A549 (cell line): ENCODE results near the gene FAM161A. TPM values are rescaled to one million over a fixed set of nuclear protein-coding genes. Genes with fewer than 3 reads are reported as not detected.
"Not testable (repeated sequence)": the region's sequence is repeated elsewhere in the genome, so short reads cannot be mapped to it uniquely, and the experiment has no call there.

Experiments
- ATAC-seq, 2 experiments: fragments of 200-7000 bp in 1 of 2; fragments of >200 bp in 1 of 2; cut with Nextera tagmentation in 1 of 2; cut with Tn5 transposase in 1 of 2; 3 replicates each; pipeline versions ENCODE4 v1.8.0 to v1.9.1; 2018 to 2020; ENCODE audit warnings: mild to moderate bottlenecking in 1 of 2, moderate library complexity in 1 of 2
- CTCF ChIA-PET: fragments of 300-600 bp; sonication (Branson Sonifier 250); formaldehyde crosslinking; extraction: SDS; loops from one replicate; lab custom pipeline; 2021; ENCODE audit warnings: antibody characterized with exemption, inconsistent platforms; lab: Yijun Ruan, JAX
- POLR2A ChIA-PET: fragments of 350-600 bp; formaldehyde crosslinking; extraction: SDS; loops from one replicate; lab custom pipeline; 2021; ENCODE audit warnings: antibody characterized with exemption, inconsistent platforms; lab: Yijun Ruan, JAX
- DNase-seq, 2 experiments: peaks; one replicate each; pipeline versions ENCODE4 v3.0.0 to v3.0.0-alpha.2; 2011 to 2016; ENCODE audit warnings: low read depth in 1 of 2, low spot score in 1 of 2
- FAIRE-seq: peaks from 2 replicates; lab custom pipeline; 2011; peaks lifted over from hg19 to GRCh38; lab: Jason Lieb, UNC
- H3K27ac ChIP-seq, 2 experiments: fragments of >200 bp; sonication (Bioruptor Twin); formaldehyde crosslinking; 3 replicates each; pipeline ENCODE4 v1.5.1; 2016 to 2017
- H3K4me1 ChIP-seq: fragments of >200 bp; sonication (Bioruptor Twin); formaldehyde crosslinking; 3 replicates; pipeline ENCODE4 v1.6.1; 2016
- H3K4me2 ChIP-seq: fragments of >200 bp; sonication (Bioruptor Twin); formaldehyde crosslinking; 3 replicates; pipeline ENCODE4 v1.6.1; 2016
- H3K4me3 ChIP-seq: fragments of >200 bp; sonication (Bioruptor Twin); formaldehyde crosslinking; 3 replicates; pipeline ENCODE4 v1.5.1; 2016
- H3K9me3 ChIP-seq: fragments of >200 bp; sonication (Bioruptor Twin); formaldehyde crosslinking; 3 replicates; pipeline ENCODE4 v1.6.1; 2016
- ATOH8 ChIP-seq: fragments of 250-450 bp; sonication (Bioruptor Pico); IDR thresholded peaks from 2 replicates; pipeline ENCODE4 v1.5.0; 2020; ENCODE audit warnings: low read depth, mild to moderate bottlenecking, moderate library complexity
- BCL3 ChIP-seq: fragments of >200 bp; sonication (Bioruptor Twin); formaldehyde crosslinking; IDR thresholded peaks from 3 replicates; pipeline ENCODE4 v1.6.1; 2016
- CBX2 ChIP-seq: fragments of 200-600 bp; sonication (generic); IDR thresholded peaks from 2 replicates; pipeline ENCODE4 v1.6.1; 2016; ENCODE audit warnings: low read depth, mild to moderate bottlenecking, borderline replicate concordance
- CEBPB ChIP-seq, 2 experiments: fragments of >200 bp in 1 of 2; sonication (Bioruptor Twin) in 1 of 2; formaldehyde crosslinking in 1 of 2; IDR thresholded peaks; 2 replicates each; pipeline ENCODE4 v1.6.1; 2012 to 2016
- EHF ChIP-seq: fragments of 250-450 bp; sonication (Bioruptor Pico); IDR thresholded peaks from 2 replicates; pipeline ENCODE4 v1.5.0; 2020; ENCODE audit warnings: mild to moderate bottlenecking
- ESRRA ChIP-seq: fragments of 150-350 bp; IDR thresholded peaks from 2 replicates; pipeline ENCODE4 v1.6.1; 2014; ENCODE audit warnings: mild to moderate bottlenecking, low read length, borderline replicate concordance
- FOSB ChIP-seq: fragments of 250-450 bp; sonication (Bioruptor Pico); IDR thresholded peaks from 2 replicates; pipeline ENCODE4 v1.5.0; 2020; ENCODE audit warnings: mild to moderate bottlenecking, moderate library complexity
- HOXB13 ChIP-seq: fragments of 250-450 bp; sonication (Bioruptor Pico); IDR thresholded peaks from 2 replicates; pipeline ENCODE4 v1.5.0; 2020; ENCODE audit warnings: low read depth, mild to moderate bottlenecking, moderate library complexity
- KDM5A ChIP-seq: fragments of 200-600 bp; sonication (generic); IDR thresholded peaks from 2 replicates; pipeline ENCODE4 v1.6.1; 2016; ENCODE audit warnings: antibody characterized with exemption, mild to moderate bottlenecking
- MAFK ChIP-seq: fragments of 450-650 bp; IDR thresholded peaks from 2 replicates; pipeline ENCODE4 v1.6.1; 2014; ENCODE audit not compliant: partially characterized antibody
- NR3C1 ChIP-seq: fragments of >200 bp; sonication (Bioruptor Twin); formaldehyde crosslinking; IDR thresholded peaks from 3 replicates; pipeline ENCODE4 v1.6.1; 2017
- PHF8 ChIP-seq: fragments of 200-600 bp; sonication (generic); IDR thresholded peaks from 2 replicates; pipeline ENCODE4 v1.6.1; 2016; ENCODE audit warnings: low read depth, mild to moderate bottlenecking, antibody characterized with exemption, moderate library complexity, borderline replicate concordance
- SMC3 ChIP-seq: fragments of >200 bp; sonication (Bioruptor Twin); formaldehyde crosslinking; IDR thresholded peaks from 3 replicates; pipeline ENCODE4 v1.6.1; 2018; ENCODE audit warnings: inconsistent platforms
- TFCP2L1 ChIP-seq: fragments of 250-450 bp; sonication (Bioruptor Pico); IDR thresholded peaks from 2 replicates; pipeline ENCODE4 v1.5.0; 2021; ENCODE audit warnings: mild to moderate bottlenecking
- ZNF302 ChIP-seq: fragments of 250-450 bp; sonication (Bioruptor Pico); IDR thresholded peaks from 2 replicates; pipeline ENCODE4 v1.9.0; 2021; ENCODE audit warnings: inconsistent platforms, mild to moderate bottlenecking, moderate library complexity
- WGBS: methylation state at CpG from one replicate; pipeline ENCODE4 v1.1.6; 2017; ENCODE audit errors: missing lambda C conversion rate; 5-methylcytosine and 5-hydroxymethylcytosine counted together
- polyA plus RNA-seq, 4 experiments: library from polyadenylated mRNA; depleted of rRNA in 3 of 4; stranded (reverse); fragments of >200 nt; fragmentation: RNase III in 1 of 4; extraction: RNeasy Plus Mini Kit Qiagen cat#74134 plus additional on column Dnase treatment in 1 of 4; gene quantifications; 2 replicates in 3 of 4; 3 replicates in 1 of 4; pipeline ENCODE4 v1.2.3, GENCODE V29; 2011 to 2017

FAM161A gene
- polyA plus RNA-seq, 2 of the 4 experiments (the other 2 are of a cell fraction) = 5.8 to 11.8 TPM

GRCh38 chr2:61807036-61807757 is 46.7 kb downstream of the FAM161A start:
- no peak overlapping the region for H3K4me3 ChIP-seq
- ChIA-PET CTCF (interaction anchor here (0.5 to 0.7 kb wide), 2 partner anchors 249 to 600 kb away, joined by 3 read pairs; no protein-coding TSS in a partner anchor), POLR2A (interaction anchor here (0.7 kb wide), 3 partner anchors 43 to 662 kb away, joined by 4 to 8 read pairs (median 4); no protein-coding TSS in a partner anchor)
- no peak overlapping the region for H3K27ac ChIP-seq
- H3K4me2 ChIP-seq = no peak overlapping the region
- no peak for FAIRE-seq
- 77% methylated on average over 3 of the region's 3 CpGs for WGBS
- no peaks in the 10 kb centered on the region for H3K9me3 ChIP-seq
- TF ChIP-seq TFCP2L1 (CRISPR knock-in tag) = no peak
- no peak for TF ChIP-seq BCL3
- peak; percentile 38 for TF ChIP-seq MAFK
- TF ChIP-seq KDM5A = no peak
- no peak for ATAC-seq
- no peaks in the 10 kb centered on the region for H3K4me1 ChIP-seq
- DNase-seq = no peak

GRCh38 chr2:61802548-61802947 is 51.3 kb downstream of the FAM161A start:
- POLR2A ChIA-PET = interaction anchor here (0.5 kb wide), 1 partner anchor 44 kb away, joined by 3 read pairs; no protein-coding TSS in a partner anchor
- no peak for DNase-seq

GRCh38 chr2:61799099-61799498 is 54.8 kb downstream of the FAM161A start:
- no peak for DNase-seq
- ChIA-PET POLR2A (no interaction called here), CTCF (interaction anchor here (0.6 to 1.6 kb wide), 3 partner anchors 10 to 35 kb away, joined by 3 read pairs; no protein-coding TSS in a partner anchor)
- Histone ChIP-seq H3K4me1 (peaks cover 9% of the 10 kb centered on the region; the same call in 2 of the 3 replicates), H3K4me2 (no peak overlapping the region), H3K9me3 (no peaks in the 10 kb centered on the region), H3K4me3 (no peak overlapping the region), H3K27ac (no peak overlapping the region)
- 57% methylated on average over 6 of the region's 6 CpGs for WGBS
- FAIRE-seq = no peak
- TF ChIP-seq MAFK = peak; percentile 79
- no peak for TF ChIP-seq SMC3
- no peak for TF ChIP-seq ESRRA
- TF ChIP-seq CEBPB (IDR thresholded peaks at IDR 0.05) = no peak
- TF ChIP-seq ZNF302 (CRISPR knock-in tag) = no peak
- TF ChIP-seq FOSB (CRISPR knock-in tag) = no peak
- no peak for ATAC-seq

More at GRCh38 chr2:61802548-61802947, 51.3 kb downstream of the FAM161A start:
- Histone ChIP-seq H3K9me3 (no peaks in the 10 kb centered on the region), H3K4me3 (no peak overlapping the region), H3K4me1 (peaks cover 9% of the 10 kb centered on the region; the same call in 2 of the 3 replicates), H3K4me2 (no peak overlapping the region), H3K27ac (no peak overlapping the region)
- TF ChIP-seq SMC3 (no peak), NR3C1 (no peak), CBX2 (no peak), HOXB13 (CRISPR knock-in tag) (no peak), EHF (no peak), PHF8 (no peak), TFCP2L1 (CRISPR knock-in tag) (no peak), ATOH8 (CRISPR knock-in tag) (no peak)
- no peak for ATAC-seq
- CTCF ChIA-PET = interaction anchor here (1.5 kb wide), 1 partner anchor 10 kb away, joined by 7 read pairs; no protein-coding TSS in a partner anchor
- 67% methylated on average over 4 of the region's 4 CpGs for WGBS
- peak; percentile 32 for FAIRE-seq

GRCh38 chr2:61797446-61797845 is 56.4 kb downstream of the FAM161A start:
- CTCF ChIA-PET, FAIRE-seq, H3K4me1 ChIP-seq, DNase-seq, H3K9me3 ChIP-seq, H3K27ac ChIP-seq, ATAC-seq, H3K4me3 ChIP-seq, POLR2A ChIA-PET, H3K4me2 ChIP-seq: not testable (repeated sequence)
- 67% methylated on average over 4 of the region's 4 CpGs for WGBS
